Measurements from ENCODE around the gene ACADS. TPM values are rescaled to one million over a fixed set of nuclear protein-coding genes. Genes with fewer than 3 reads are reported as not detected.
"Not testable (repeated sequence)": the region's sequence is repeated elsewhere in the genome, so short reads cannot be mapped to it uniquely, and the experiment has no call there.

Gene ACADS
- total RNA-seq, 4 donors from 2014 or later, result 21.3 to 37.1 (median 29.1) TPM

DNA sequence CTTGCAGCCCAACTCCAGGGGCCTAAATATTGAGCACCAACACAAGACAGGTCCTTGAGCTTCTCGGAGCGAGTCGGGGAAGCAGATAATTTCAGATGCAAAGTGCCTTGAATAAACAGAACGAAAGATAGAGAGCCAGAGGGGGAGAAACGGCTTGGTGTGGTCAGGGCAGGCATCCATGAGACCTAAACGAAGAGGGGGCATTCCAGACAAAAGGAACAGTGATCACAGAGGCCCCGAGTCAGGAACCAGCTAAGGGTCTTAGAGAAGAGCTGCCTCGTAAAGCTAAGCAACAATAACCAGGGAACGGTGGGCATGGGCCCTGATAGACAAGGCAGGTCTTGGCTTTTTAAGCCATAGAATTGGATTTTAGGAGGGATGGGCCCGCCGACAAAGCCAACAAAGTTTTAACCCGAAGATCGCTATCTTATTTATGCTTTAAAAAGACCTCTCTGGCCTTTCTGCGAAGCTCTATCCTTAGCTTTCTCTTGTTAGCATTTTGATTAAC is 421 bp upstream of the ACADS start:
- DNase-seq (ENCODE audit: low spot score in 2 of 2), result no peak
- TF ChIP-seq POLR2A (IDR thresholded peaks at IDR 0.05), result no peak
- TF ChIP-seq, protein P1, sequence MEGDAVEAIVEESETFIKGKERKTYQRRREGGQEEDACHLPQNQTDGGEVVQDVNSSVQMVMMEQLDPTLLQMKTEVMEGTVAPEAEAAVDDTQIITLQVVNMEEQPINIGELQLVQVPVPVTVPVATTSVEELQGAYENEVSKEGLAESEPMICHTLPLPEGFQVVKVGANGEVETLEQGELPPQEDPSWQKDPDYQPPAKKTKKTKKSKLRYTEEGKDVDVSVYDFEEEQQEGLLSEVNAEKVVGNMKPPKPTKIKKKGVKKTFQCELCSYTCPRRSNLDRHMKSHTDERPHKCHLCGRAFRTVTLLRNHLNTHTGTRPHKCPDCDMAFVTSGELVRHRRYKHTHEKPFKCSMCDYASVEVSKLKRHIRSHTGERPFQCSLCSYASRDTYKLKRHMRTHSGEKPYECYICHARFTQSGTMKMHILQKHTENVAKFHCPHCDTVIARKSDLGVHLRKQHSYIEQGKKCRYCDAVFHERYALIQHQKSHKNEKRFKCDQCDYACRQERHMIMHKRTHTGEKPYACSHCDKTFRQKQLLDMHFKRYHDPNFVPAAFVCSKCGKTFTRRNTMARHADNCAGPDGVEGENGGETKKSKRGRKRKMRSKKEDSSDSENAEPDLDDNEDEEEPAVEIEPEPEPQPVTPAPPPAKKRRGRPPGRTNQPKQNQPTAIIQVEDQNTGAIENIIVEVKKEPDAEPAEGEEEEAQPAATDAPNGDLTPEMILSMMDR (IDR thresholded peaks at IDR 0.05), result no peak
- no peak overlapping the region for H3K4me3 ChIP-seq (ENCODE audit: low read depth, poor library complexity, severe bottlenecking)
- intact Hi-C loops (cut with DNase I; ENCODE audit: low total_unique reads), result no loop called here
- 28 to 34% methylated on average over 14 of the region's 14 CpGs for WGBS, 2 donors

DNA sequence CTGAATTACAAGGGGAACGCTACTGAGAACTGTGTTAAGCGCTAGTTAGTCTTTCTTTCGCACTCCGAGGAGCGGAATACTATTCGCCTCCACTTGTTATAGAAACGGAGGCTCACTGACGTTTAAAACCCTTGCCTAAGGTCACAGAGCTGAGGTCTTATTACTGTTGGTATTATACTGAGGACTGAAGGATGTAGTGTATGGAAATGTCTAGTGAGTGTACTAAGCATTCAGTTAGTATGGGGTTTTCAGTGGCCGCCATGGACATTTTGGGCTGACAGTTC is 826 bp downstream of the ACADS start:
- WGBS, 2 donors, result 76 to 80% methylated on average over 9 of the region's 9 CpGs
- no peak for DNase-seq (ENCODE audit: low spot score in 2 of 2)
- no peak overlapping the region for H3K4me3 ChIP-seq (ENCODE audit: low read depth, poor library complexity, severe bottlenecking)
- TF ChIP-seq, protein P1 (IDR thresholded peaks at IDR 0.05), result no peak
- no peak for TF ChIP-seq POLR2A (IDR thresholded peaks at IDR 0.05)
- intact Hi-C loops (cut with DNase I; ENCODE audit: low total_unique reads), result no loop called here

DNA sequence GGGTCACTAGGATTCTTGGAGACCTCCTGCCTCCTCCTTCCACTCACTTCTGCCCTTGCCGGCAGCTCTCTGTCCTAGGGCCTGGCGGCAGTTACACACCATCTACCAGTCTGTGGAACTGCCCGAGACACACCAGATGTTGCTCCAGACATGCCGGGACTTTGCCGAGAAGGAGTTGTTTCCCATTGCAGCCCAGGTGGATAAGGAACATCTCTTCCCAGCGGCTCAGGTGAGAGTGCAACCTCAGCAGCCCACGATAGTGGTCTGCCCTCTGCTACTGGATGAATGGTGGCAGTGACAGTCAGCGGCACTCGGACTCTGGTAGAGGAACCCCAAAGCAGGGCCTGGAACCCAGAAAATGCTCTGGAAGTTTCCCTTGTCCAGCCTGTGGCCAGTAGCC is 1.3 kb downstream of the ACADS start:
- no peak for DNase-seq (ENCODE audit: low spot score in 2 of 2)
- H3K4me3 ChIP-seq (ENCODE audit: low read depth, poor library complexity, severe bottlenecking), result no peak overlapping the region
- 92 to 94% methylated on average over 9 of the region's 9 CpGs for WGBS, 2 donors
- TF ChIP-seq POLR2A (IDR thresholded peaks at IDR 0.05), result no peak
- TF ChIP-seq, protein P1 (IDR thresholded peaks at IDR 0.05), result no peak
- intact Hi-C loops (cut with DNase I; ENCODE audit: low total_unique reads), result no loop called here

DNA sequence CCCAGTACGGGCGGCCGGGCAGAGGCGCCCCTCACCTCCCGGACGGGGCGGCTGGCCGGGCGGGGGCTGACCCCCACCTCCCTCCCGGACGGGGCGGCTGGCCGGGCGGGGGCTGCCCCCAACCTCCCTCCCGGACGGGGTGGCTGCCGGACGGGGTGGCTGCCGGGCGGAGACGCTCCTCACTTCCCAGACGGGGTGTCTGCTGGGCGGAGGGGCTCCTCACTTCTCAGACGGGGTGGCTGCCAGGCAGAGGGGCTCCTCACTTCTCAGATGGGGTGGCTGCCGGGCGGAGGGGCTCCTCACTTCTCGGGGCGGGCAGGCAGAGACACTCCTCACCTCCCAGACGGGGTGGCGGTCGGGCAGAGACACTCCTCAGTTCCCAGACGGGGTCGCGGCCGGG is 6.6 kb downstream of the ACADS start:
- 98% methylated on average over 18 to 32 of the region's 35 CpGs for WGBS, 2 donors
- DNase-seq (ENCODE audit: low spot score in 2 of 2); H3K4me3 ChIP-seq (ENCODE audit: low read depth, poor library complexity, severe bottlenecking); intact Hi-C loops (cut with DNase I; ENCODE audit: low total_unique reads): not testable (repeated sequence)

DNA sequence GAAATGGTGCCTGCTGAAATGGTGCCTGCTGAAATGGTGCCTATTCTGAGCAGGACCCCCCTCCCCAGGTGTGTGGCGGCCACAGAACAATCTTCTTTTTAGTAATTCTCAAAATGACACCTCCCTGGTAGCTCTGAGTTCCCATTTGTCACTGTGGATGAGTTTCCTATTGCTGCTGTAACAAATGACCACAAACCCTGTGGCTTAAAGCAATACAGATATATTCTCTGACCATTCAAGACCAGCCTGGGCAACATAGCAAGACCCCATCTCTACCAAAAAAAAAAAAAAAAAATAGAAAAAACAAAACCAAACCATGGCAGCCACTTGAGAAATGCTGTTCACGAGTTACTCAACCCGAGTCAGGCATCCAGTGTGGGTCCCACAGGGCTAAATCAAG is 7.9 kb downstream of the ACADS start:
- WGBS, 2 donors, result 81 to 89% methylated on average over 3 of the region's 3 CpGs
- intact Hi-C loops (cut with DNase I; ENCODE audit: low total_unique reads), result no loop called here
- DNase-seq (ENCODE audit: low spot score in 2 of 2), result no peak
- no peak overlapping the region for H3K4me3 ChIP-seq (ENCODE audit: low read depth, poor library complexity, severe bottlenecking)
- TF ChIP-seq POLR2A (IDR thresholded peaks at IDR 0.05), result no peak
- TF ChIP-seq, protein P1 (IDR thresholded peaks at IDR 0.05), result no peak

DNA sequence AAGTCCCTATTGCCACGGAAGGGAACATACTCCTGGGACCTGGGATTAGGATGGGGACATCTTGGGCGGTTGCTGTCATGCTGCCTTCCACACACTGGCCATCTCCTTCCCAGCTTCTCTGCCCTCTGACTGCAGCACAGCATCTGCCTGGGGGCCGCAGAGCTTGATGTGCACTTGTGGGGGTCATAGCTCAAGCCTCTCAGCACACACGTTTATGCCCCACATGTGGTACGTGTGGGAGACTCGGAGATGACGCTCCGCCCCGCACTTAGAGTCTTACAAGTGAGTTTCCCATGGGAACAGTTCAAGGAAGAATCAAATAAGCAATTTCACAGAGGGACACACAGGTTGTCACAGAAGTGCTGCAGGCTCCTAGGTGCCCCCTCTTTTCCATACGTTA is 8.6 kb downstream of the ACADS start:
- 91% methylated on average over 10 of the region's 10 CpGs for WGBS, 2 donors

More for the DNA sequence above, 8.6 kb downstream of the ACADS start:
- no peak for DNase-seq (ENCODE audit: low spot score in 2 of 2)
- intact Hi-C loops (cut with DNase I; ENCODE audit: low total_unique reads), result no loop called here
- H3K4me3 ChIP-seq (ENCODE audit: low read depth, poor library complexity, severe bottlenecking), result no peak overlapping the region
- TF ChIP-seq POLR2A (IDR thresholded peaks at IDR 0.05), result no peak
- TF ChIP-seq, protein P1 (IDR thresholded peaks at IDR 0.05), result no peak
